Neural cell (in vitro differentiated cells): ENCODE data around the gene RSPO3.

Source experiments
- CTCF ChIP-seq: fragments of 450-650 bp; IDR thresholded peaks from 2 replicates; pipeline ENCODE4 v1.5.1; 2014; ENCODE audit warnings: antibody characterized with exemption, mild to moderate bottlenecking, moderate library complexity; ENCODE audit not compliant: poor library complexity, severe bottlenecking
- EP300 ChIP-seq: fragments of 450-650 bp; conservative IDR thresholded peaks from 2 replicates; pipeline ENCODE4 v1.6.1; 2014; ENCODE audit warnings: antibody characterized with exemption, mild to moderate bottlenecking, moderate library complexity; ENCODE audit not compliant: poor library complexity, severe bottlenecking
- EZH2 ChIP-seq: fragments of 200-600, 300-800 bp; shearing (Covaris generic), sonication (generic); IDR thresholded peaks from 2 replicates; pipeline ENCODE4 v1.6.1; 2014; ENCODE audit warnings: antibody characterized with exemption, low read length, borderline replicate concordance, mild to moderate bottlenecking; ENCODE audit not compliant: insufficient read depth, poor library complexity, severe bottlenecking
- MXI1 ChIP-seq: fragments of 450-650 bp; conservative IDR thresholded peaks from 2 replicates; pipeline ENCODE4 v1.6.1; 2014; ENCODE audit warnings: antibody characterized with exemption, mild to moderate bottlenecking; ENCODE audit not compliant: poor library complexity, severe bottlenecking
- POLR2AphosphoS5 ChIP-seq: IDR thresholded peaks from 2 replicates; pipeline ENCODE4 v1.6.1; 2012
- RAD21 ChIP-seq: fragments of 450-650 bp; conservative IDR thresholded peaks from 2 replicates; pipeline ENCODE4 v1.6.1; 2014; ENCODE audit warnings: antibody characterized with exemption, mild to moderate bottlenecking, moderate library complexity
- SMC3 ChIP-seq: fragments of 450-650 bp; conservative IDR thresholded peaks from 2 replicates; pipeline ENCODE4 v1.6.1; 2014; ENCODE audit warnings: antibody characterized with exemption, mild to moderate bottlenecking, moderate library complexity; ENCODE audit not compliant: poor library complexity
- TAF1 ChIP-seq: IDR thresholded peaks from 2 replicates; pipeline ENCODE4 v1.6.1; 2012; ENCODE audit warnings: low read depth

- no peak for TF ChIP-seq CTCF
- TF ChIP-seq POLR2AphosphoS5: no peak
- no peak for TF ChIP-seq MXI1
- no peak for TF ChIP-seq EZH2
- TF ChIP-seq SMC3: no peak
- TF ChIP-seq EP300: no peak
- no peak for TF ChIP-seq TAF1
- TF ChIP-seq RAD21: no peak
These were observed 4.2 kb upstream of the RSPO3 start for GRCh38 chr6:127114214-127114760.
